ENCODE data around the gene UNC13C. TPM values are rescaled to one million over a fixed set of nuclear protein-coding genes. Genes with fewer than 3 reads are reported as not detected.

UNC13C gene
- total and polyA plus RNA-seq, 2 experiments from 2014 or later, result 0.92 to 10.3 TPM

- Histone ChIP-seq H3K9me3 (ENCODE audit: low read depth) (no peaks in the 10 kb centered on the region), H3K27me3 (no peaks in the 10 kb centered on the region)
- DNase-seq (ENCODE audit: low spot score), result no peak
Observed at GRCh38 chr15:54502416-54503075, 524.3 kb downstream of the UNC13C start.

GRCh38 chr15:54504695-54505094 lies 526.5 kb downstream of the UNC13C start:
- Histone ChIP-seq H4K20me1 (ENCODE audit: insufficient read depth, poor library complexity, severe bottlenecking) (no peaks in the 10 kb centered on the region), H3K9me3 (ENCODE audit: low read depth) (no peaks in the 10 kb centered on the region), H3K9me2 (replicated peaks; ENCODE audit: insufficient read depth) (no peaks in the 10 kb centered on the region), H2AFZ (no peak overlapping the region), H3K27me3 (no peaks in the 10 kb centered on the region), H3K4me2 (no peak overlapping the region), H3K4me1 (ENCODE audit: insufficient read depth) (peaks cover 7% of the 10 kb centered on the region), H3K36me3 (replicated peaks; ENCODE audit: insufficient read depth, low read depth) (no peaks in the 10 kb centered on the region), H3K4me3 (no peak overlapping the region), H3K79me2 (no peaks in the 10 kb centered on the region), H3K27ac (no peak overlapping the region)
- DNase-seq (ENCODE audit: low spot score), result no peak
- WGBS (ENCODE audit: low lambda C conversion rate, missing lambda C conversion rate), result 94% methylated on average over 1 of the region's 1 CpG
- no peak for TF ChIP-seq EZH2phosphoT487 (IDR thresholded peaks at IDR 0.05; ENCODE audit: low read depth, severe bottlenecking, unreplicated experiment)
- TF ChIP-seq, protein P1, sequence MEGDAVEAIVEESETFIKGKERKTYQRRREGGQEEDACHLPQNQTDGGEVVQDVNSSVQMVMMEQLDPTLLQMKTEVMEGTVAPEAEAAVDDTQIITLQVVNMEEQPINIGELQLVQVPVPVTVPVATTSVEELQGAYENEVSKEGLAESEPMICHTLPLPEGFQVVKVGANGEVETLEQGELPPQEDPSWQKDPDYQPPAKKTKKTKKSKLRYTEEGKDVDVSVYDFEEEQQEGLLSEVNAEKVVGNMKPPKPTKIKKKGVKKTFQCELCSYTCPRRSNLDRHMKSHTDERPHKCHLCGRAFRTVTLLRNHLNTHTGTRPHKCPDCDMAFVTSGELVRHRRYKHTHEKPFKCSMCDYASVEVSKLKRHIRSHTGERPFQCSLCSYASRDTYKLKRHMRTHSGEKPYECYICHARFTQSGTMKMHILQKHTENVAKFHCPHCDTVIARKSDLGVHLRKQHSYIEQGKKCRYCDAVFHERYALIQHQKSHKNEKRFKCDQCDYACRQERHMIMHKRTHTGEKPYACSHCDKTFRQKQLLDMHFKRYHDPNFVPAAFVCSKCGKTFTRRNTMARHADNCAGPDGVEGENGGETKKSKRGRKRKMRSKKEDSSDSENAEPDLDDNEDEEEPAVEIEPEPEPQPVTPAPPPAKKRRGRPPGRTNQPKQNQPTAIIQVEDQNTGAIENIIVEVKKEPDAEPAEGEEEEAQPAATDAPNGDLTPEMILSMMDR (IDR thresholded peaks at IDR 0.05; ENCODE audit: poor library complexity), result no peak
- no peak for TF ChIP-seq EZH2 (IDR thresholded peaks at IDR 0.05; ENCODE audit: borderline replicate concordance)

More at GRCh38 chr15:54502416-54503075, 524.3 kb downstream of the UNC13C start:
- Histone ChIP-seq H2AFZ (no peak overlapping the region), H3K36me3 (replicated peaks; ENCODE audit: insufficient read depth, low read depth) (no peaks in the 10 kb centered on the region), H4K20me1 (ENCODE audit: insufficient read depth, poor library complexity, severe bottlenecking) (no peaks in the 10 kb centered on the region), H3K27ac (no peak overlapping the region), H3K9me2 (replicated peaks; ENCODE audit: insufficient read depth) (no peaks in the 10 kb centered on the region), H3K4me2 (no peak overlapping the region), H3K79me2 (no peaks in the 10 kb centered on the region), H3K4me1 (ENCODE audit: insufficient read depth) (peaks cover 7% of the 10 kb centered on the region), H3K4me3 (no peak overlapping the region)
- 48% methylated on average over 5 of the region's 5 CpGs for WGBS (ENCODE audit: low lambda C conversion rate, missing lambda C conversion rate)
- TF ChIP-seq EZH2 (IDR thresholded peaks at IDR 0.05; ENCODE audit: borderline replicate concordance) (no peak), EZH2phosphoT487 (IDR thresholded peaks at IDR 0.05; ENCODE audit: low read depth, severe bottlenecking, unreplicated experiment) (no peak)
- TF ChIP-seq, protein P1 (IDR thresholded peaks at IDR 0.05; ENCODE audit: poor library complexity), result no peak

GRCh38 chr15:54506977-54507524 lies 528.8 kb downstream of the UNC13C start:
- Histone ChIP-seq H3K4me1 (ENCODE audit: insufficient read depth) (peaks cover 7% of the 10 kb centered on the region), H3K4me2 (no peak overlapping the region), H2AFZ (no peak overlapping the region), H3K79me2 (no peaks in the 10 kb centered on the region), H3K9me3 (ENCODE audit: low read depth) (no peaks in the 10 kb centered on the region), H3K9me2 (replicated peaks; ENCODE audit: insufficient read depth) (no peaks in the 10 kb centered on the region), H3K27me3 (no peaks in the 10 kb centered on the region), H3K36me3 (replicated peaks; ENCODE audit: insufficient read depth, low read depth) (no peaks in the 10 kb centered on the region), H3K4me3 (no peak overlapping the region), H4K20me1 (ENCODE audit: insufficient read depth, poor library complexity, severe bottlenecking) (no peaks in the 10 kb centered on the region), H3K27ac (no peak overlapping the region)
- TF ChIP-seq EZH2 (IDR thresholded peaks at IDR 0.05; ENCODE audit: borderline replicate concordance), result no peak
- TF ChIP-seq, protein P1 (IDR thresholded peaks at IDR 0.05; ENCODE audit: poor library complexity), result no peak
- no peak for TF ChIP-seq EZH2phosphoT487 (IDR thresholded peaks at IDR 0.05; ENCODE audit: low read depth, severe bottlenecking, unreplicated experiment)
- DNase-seq (ENCODE audit: low spot score), result no peak
